NAMALWA (cell line): ENCODE measurements around the gene MAGEA8.
"Not testable (repeated sequence)": the region's sequence is repeated elsewhere in the genome, so short reads cannot be mapped to it uniquely, and the experiment has no call there.

Source experiments
- DNase-seq: peaks from one replicate; pipeline ENCODE4 v3.0.0-alpha.2; 2015; ENCODE audit warnings: low spot score

The MAGEA8 gene

GRCh38 chrX:149903889-149904748 lies 23.1 kb downstream of the MAGEA8 start:
- DNase-seq: peak; percentile 6

DNA sequence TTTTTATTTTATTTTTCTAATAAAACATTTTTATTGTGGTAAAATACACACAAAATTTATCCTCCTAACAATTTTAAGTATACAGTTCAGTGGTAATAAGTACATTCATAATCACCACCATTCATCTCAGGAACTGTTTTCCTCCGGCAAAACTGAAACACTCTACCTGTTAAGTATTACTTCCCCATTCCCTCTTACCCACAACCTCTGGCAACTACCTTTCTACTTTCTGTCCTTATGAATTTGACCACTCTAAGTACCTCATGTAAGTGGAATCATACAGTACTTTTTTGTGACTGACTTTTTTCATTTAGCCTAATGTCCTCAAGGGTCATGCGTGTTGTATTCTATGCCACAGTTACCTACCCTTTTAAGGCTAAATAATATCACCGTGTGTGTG lies 27.3 kb downstream of the MAGEA8 start:
- no peak for DNase-seq

GRCh38 chrX:149908727-149909126 lies 27.7 kb downstream of the MAGEA8 start:
- DNase-seq: no peak

DNA sequence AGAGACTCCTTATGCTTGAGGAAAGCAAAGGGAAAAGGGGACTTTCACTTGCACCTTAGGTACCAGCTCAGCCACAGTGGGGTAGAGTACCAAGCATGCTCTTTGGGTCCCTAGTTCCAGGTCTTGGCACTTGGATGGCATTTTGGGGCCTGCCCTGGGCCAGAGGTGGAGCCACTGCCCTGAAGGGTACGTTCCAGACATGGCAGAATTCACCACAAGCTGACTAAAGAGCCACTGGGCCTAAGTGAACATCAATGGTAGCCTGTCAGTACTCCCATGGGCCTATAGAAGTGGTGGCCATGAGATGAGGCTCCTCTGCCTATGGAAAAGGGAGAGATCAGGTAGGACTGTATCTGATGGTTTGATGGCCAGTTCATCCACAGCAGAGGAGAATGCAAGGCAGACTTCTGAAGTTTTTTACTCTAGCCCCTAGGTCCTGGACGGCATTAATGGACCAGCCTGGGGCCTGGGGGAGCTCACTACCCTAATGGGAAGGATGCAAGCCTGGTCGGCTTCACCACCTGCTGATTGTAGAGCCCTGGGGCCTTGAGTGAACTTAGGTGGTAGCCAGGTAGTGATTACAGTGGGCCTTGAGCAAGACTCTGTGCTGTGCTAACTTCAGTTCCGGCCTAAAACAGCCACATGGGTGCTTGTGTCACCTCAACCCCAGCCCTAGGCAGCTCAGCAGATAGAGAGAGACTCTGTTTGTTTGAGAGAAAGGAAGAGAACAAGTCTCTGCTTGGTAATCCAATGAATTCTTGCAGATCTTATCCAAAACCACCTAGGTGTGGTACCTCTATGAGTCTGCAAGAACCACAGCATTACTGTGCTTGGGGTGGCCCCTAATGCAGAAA lies 28.6 kb downstream of the MAGEA8 start:
- no peak for DNase-seq

DNA sequence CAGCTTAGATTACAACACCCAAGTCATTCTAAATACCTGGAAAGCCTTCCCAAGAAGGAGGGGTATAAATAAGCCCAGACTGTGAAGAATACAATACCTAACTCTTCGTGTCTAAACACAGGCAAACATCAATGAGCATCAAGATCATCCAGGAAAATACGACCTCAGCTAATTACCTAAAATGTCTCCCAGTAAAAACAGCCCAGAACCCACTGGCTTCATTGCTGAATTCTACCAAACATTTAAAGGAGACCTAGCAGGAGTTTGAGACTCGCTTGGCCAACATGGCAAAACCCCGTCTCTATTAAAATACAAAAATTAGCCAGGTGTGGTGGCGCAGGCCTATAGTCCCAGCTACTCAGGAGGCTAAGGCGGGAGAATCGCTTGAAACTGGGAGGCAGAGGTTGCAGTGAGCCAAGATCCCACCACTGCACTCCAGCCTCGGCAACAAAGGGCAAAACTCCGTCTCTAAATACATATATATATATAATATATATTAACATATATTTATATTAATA lies 29.3 kb downstream of the MAGEA8 start:
- DNase-seq: no peak

GRCh38 chrX:149916745-149917392 lies 35.9 kb downstream of the MAGEA8 start:
- DNase-seq: peak; percentile 2

DNA sequence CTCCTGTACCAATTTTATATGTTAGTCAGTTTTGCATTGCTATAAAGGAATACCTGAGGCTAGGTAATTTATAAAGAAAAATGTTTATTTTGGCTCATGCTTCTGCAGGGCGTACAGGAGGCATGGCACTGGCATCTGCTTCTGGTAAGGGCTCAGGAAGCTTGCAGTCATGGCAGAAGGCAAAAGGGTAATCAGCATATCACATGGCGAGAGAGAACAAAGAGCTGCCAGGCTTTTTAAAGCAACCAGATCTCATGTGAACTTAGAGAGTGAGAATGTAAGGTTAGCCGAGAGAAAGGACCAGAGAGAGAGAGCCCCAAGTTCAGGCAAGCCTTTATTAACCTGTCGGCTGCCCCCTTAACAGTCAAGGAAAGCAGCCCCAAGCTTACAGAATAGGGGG lies 42.9 kb downstream of the MAGEA8 start:
- DNase-seq: not testable (repeated sequence)

- not testable (repeated sequence) for DNase-seq
Measured at GRCh38 chrX:149924434-149924833, 43.5 kb downstream of the MAGEA8 start.

DNA sequence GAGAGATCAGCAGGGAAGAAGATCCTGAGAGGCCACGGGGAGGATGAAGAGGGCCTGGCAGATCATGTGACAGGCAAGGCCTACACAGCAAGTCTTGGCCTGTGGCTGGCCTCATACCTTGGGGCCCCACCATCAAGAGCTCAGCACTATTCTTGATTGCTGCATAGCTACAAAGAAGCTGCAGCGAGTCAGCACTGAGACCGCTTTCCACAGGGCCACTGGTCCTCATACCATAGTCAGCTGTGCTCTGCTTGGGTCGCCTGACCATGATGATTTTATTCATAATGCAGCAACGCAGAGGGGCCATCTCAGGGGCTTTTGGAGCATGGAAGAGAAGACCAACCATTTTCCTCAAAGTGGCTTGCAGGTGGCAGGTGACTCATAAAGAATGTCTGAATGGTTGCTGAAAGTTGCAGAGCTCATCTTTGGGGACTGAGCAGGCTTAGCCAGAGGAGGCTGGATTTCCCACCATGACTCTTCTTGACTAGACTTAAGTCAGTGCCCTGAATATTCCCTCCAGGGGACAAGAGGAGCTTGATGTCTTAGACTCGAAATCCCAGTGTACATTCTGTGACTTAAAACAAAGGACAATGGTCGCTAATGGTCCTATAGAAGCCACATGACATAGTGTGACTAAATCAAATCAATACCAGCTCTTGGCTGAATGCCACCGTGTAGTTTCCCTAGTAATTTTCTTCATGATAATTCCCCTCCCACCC lies 46.4 kb downstream of the MAGEA8 start:
- not testable (repeated sequence) for DNase-seq

- DNase-seq: not testable (repeated sequence)
Measured at GRCh38 chrX:149927964-149928258, 46.9 kb downstream of the MAGEA8 start.

GRCh38 chrX:149928635-149929034 lies 47.7 kb downstream of the MAGEA8 start:
- not testable (repeated sequence) for DNase-seq

- DNase-seq: not testable (repeated sequence)
Measured at GRCh38 chrX:149929400-149929799, 48.4 kb downstream of the MAGEA8 start, which contains the start of gene HSFX4. Gene HSFX4 (plus strand): TSS chrX:149929573. CDS start chrX:149929645, 72 bp downstream.

- not testable (repeated sequence) for DNase-seq
Measured at GRCh38 chrX:149931355-149931754, 50.4 kb downstream of the MAGEA8 start.

GRCh38 chrX:149932150-149932549 lies 51.2 kb downstream of the MAGEA8 start:
- not testable (repeated sequence) for DNase-seq

DNA sequence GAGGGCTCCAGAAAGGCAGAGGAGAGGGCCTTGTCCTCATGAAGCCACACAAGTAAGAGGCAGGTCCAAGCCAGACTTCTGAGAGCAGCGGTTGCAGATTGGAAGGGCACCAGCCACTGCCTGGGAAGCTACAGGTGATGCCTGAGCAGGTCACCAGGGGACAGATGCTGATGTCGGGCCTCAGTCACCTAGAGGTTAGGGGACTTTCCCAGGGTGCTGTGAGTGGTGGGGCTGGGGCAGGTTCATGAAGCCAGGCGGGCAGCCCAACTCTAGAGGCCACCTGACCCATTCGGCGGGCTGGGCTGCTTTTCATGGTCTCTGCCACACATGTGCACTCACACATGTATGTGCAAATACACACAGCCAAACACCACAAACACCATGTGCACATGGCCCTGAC lies 52.0 kb downstream of the MAGEA8 start:
- DNase-seq: not testable (repeated sequence)

- not testable (repeated sequence) for DNase-seq
Measured at GRCh38 chrX:149933547-149933946, 52.6 kb downstream of the MAGEA8 start.
